Heart right ventricle (tissue), 16 donors: ENCODE measurements around the gene MICAL3. TPM values are rescaled to one million over a fixed set of nuclear protein-coding genes. Genes with fewer than 3 reads are reported as not detected.

Experiments used
- ATAC-seq, 8 donors: fragments of 200-7000 bp; cut with Tn5 transposase; one replicate each; pipeline ENCODE4 v1.9.1; 2020; ENCODE audit warnings: mild to moderate bottlenecking in 8 of 8, moderate library complexity in 8 of 8, moderate number of reproducible peaks in 1 of 8
- DNase-seq, 2 donors: peaks; one replicate each; pipeline ENCODE4 v3.0.0-alpha.2; 2020
- H3K27ac ChIP-seq, 10 donors: fragments of 200-600 bp; sonication (generic) in 2 of 10; one replicate each; pipeline versions ENCODE4 v1.5.0 to v1.8.0; 2020 to 2022; ENCODE audit warnings: mild to moderate bottlenecking in 3 of 10
- H3K27me3 ChIP-seq, 7 donors: fragments of 200-600 bp; one replicate each; pipeline ENCODE4 v1.8.0; 2021 to 2022; ENCODE audit warnings: mild to moderate bottlenecking in 2 of 7
- H3K36me3 ChIP-seq, 9 donors: fragments of 200-600 bp; sonication (generic) in 1 of 9; one replicate each; pipeline versions ENCODE4 v1.5.0 to v1.8.0; 2020 to 2022; ENCODE audit warnings: mild to moderate bottlenecking in 2 of 9
- H3K4me1 ChIP-seq, 9 donors: fragments of 200-600 bp; sonication (generic) in 1 of 9; one replicate each; pipeline versions ENCODE4 v1.5.0 to v1.8.0; 2020 to 2022; ENCODE audit warnings: mild to moderate bottlenecking in 4 of 9
- H3K4me3 ChIP-seq, 10 donors: fragments of 200-600 bp; sonication (generic) in 2 of 10; one replicate each; pipeline versions ENCODE4 v1.5.0 to v1.8.0; 2020 to 2022; ENCODE audit warnings: mild to moderate bottlenecking in 7 of 10, moderate library complexity in 2 of 10
- H3K9me3 ChIP-seq, 11 donors: fragments of 200-600 bp in 10 of 11; sonication (generic) in 2 of 11; one replicate each; pipeline versions ENCODE4 v1.5.0 to v1.8.0; 2013 to 2022; ENCODE audit warnings: mild to moderate bottlenecking in 2 of 11, control low read depth in 1 of 11, moderate library complexity in 1 of 11
- CTCF ChIP-seq, 9 donors: fragments of 200-600 bp; sonication (generic) in 2 of 9; IDR thresholded peaks; one replicate each; pipeline versions ENCODE4 v1.5.0 to v1.8.0; 2021 to 2022; ENCODE audit warnings: antibody characterized with exemption in 9 of 9, mild to moderate bottlenecking in 5 of 9, moderate library complexity in 1 of 9
- WGBS, 2 donors: extraction: QIAGEN DNeasy Blood & Tissue Kit; methylation state at CpG; one replicate each; pipeline ENCODE4 v1.1.7; 2013; ENCODE audit warnings: inconsistent platforms in 1 of 2; 5-methylcytosine and 5-hydroxymethylcytosine counted together
- intact Hi-C, 10 donors: fragments of 100-400 bp; cut with DNase I; formaldehyde crosslinking; loops; one replicate each; pipeline versions ENCODE4 v1.11.1 to v1.14.2; 2022
- polyA plus RNA-seq, 2 donors: library from polyadenylated mRNA; stranded (reverse); fragments of 200-250 nt; gene quantifications; one replicate each; pipeline ENCODE4 v1.2.3, GENCODE V29; 2013
- total RNA-seq, 10 donors: library from RNA; stranded (reverse); fragmentation: NEBNext Ultra II Directional in 3 of 10; extraction: Animal tissue kit (Norgen Biotek cat#: 25700) in 3 of 10; gene quantifications; one replicate each; pipeline versions ENCODE4 v1.2.1 to v1.2.4, GENCODE V29; 2021 to 2023
- donor health status: Arrhythmogenic right ventricular cardiomyopathy.
- donor health status: ischemic (EF 13 %, LVEDD 7.1; RV severe dilation, severe dysfunction).
- donor health status: healthy with polysubstance abuse.
- donor health status: DM: no; HTN: yes; CAD: no.
- donor health status: DM: no; HTN: no; CAD: no.
- donor health status: ischemic (EF 25% LVEDD 6.9; RV normal size, moderate dysfunction).
- donor health status: ischemic (EF 25% LVEDD 5.7; RV mildly dilated, moderate dysfunction).
- donor health status: healthy.
- donor health status: DM: yes; HTN: yes; CAD: no.
- donor health status: Ischemic cardiomyopathy.
- donor health status: ischemic (EF 35%, LVEDD 5.7; RV mildly dilated, moderate dysfunction).
- donor health status: nonischemic (EF 11% LVEDD 7.7; RV severe dilation, severe dysfunction).
- donor health status: DM: yes; HTN: yes; CAD: no.
- donor health status: PGD.
- donor health status: ischemic (EF 29% LVEDD 5.4; RV normal size, mild dysfunction).
- donor health status: nonischemic (EF 23%, LVEDD 6.1; RV moderate dilation, normal function).

MICAL3 gene
- total and polyA plus RNA-seq, 12 donors: 13.2 to 137 (median 109) TPM

- Histone ChIP-seq H3K9me3 (no peaks in the 10 kb centered on the region), H3K36me3 (no peaks in the 10 kb centered on the region), H3K4me1 (peaks cover 0 to 9% (median 0%) of the 10 kb centered on the region in 9 donors), H3K27me3 (no peaks in the 10 kb centered on the region), H3K27ac (no peak overlapping the region), H3K4me3 (no peak overlapping the region)
- WGBS, 2 donors: 80% methylated on average over 5 of the region's 5 CpGs
- DNase-seq (no peak), ATAC-seq (peak in 1 of 8 donors; percentile 29)
- TF ChIP-seq CTCF (IDR thresholded peaks at IDR 0.05): no peak
- intact Hi-C loops: loop anchor here in 1 of 10 donors (10.0 kb wide), 1 partner anchor 119 kb away; no protein-coding TSS in a partner anchor
These were observed 10.4 kb downstream of the MICAL3 start for GRCh38 chr22:18013947-18014346.

GRCh38 chr22:18013436-18013835, 10.9 kb downstream of the MICAL3 start:
- no peak overlapping the region for H3K27ac ChIP-seq
- no peaks in the 10 kb centered on the region for H3K9me3 ChIP-seq
- H3K4me1 ChIP-seq: peaks cover 0 to 9% (median 0%) of the 10 kb centered on the region in 9 donors
- intact Hi-C loops: loop anchor here in 1 of 10 donors (10.0 kb wide), 1 partner anchor 119 kb away; no protein-coding TSS in a partner anchor
- no peaks in the 10 kb centered on the region for H3K36me3 ChIP-seq
- no peaks in the 10 kb centered on the region for H3K27me3 ChIP-seq
- TF ChIP-seq CTCF (IDR thresholded peaks at IDR 0.05): no peak
- ATAC-seq (no peak), DNase-seq (no peak)
- H3K4me3 ChIP-seq: no peak overlapping the region
- 71 to 100% methylated on average over 2 of the region's 2 CpGs for WGBS, 2 donors

- WGBS, 2 donors: 93 to 95% methylated on average over 5 of the region's 5 CpGs
- Histone ChIP-seq H3K4me1 (peaks cover 0 to 9% (median 0%) of the 10 kb centered on the region in 9 donors), H3K27ac (no peak overlapping the region), H3K9me3 (no peaks in the 10 kb centered on the region), H3K4me3 (no peak overlapping the region), H3K27me3 (no peaks in the 10 kb centered on the region), H3K36me3 (no peaks in the 10 kb centered on the region)
- intact Hi-C loops: loop anchor here in 1 of 10 donors (10.0 kb wide), 1 partner anchor 118 kb away; no protein-coding TSS in a partner anchor
- DNase-seq: no peak
- no peak for TF ChIP-seq CTCF (IDR thresholded peaks at IDR 0.05)
- ATAC-seq: peak in 1 of 8 donors; percentile 37
These were observed 11.8 kb downstream of the MICAL3 start for GRCh38 chr22:18012531-18012930.

- Histone ChIP-seq H3K4me1 (peaks cover 0 to 15% (median 4%) of the 10 kb centered on the region in 9 donors), H3K4me3 (no peak overlapping the region), H3K27me3 (no peaks in the 10 kb centered on the region), H3K36me3 (no peaks in the 10 kb centered on the region), H3K9me3 (no peaks in the 10 kb centered on the region), H3K27ac (peak overlapping the region in 5 of 10 donors; percentile 31 to 60 (median 44))
- intact Hi-C loops: loop anchor here in 1 of 10 donors (10.0 kb wide), 1 partner anchor 115 kb away; no protein-coding TSS in a partner anchor
- TF ChIP-seq CTCF (IDR thresholded peaks at IDR 0.05): no peak
- 85 to 88% methylated on average over 2 of the region's 2 CpGs for WGBS, 2 donors
- ATAC-seq (no peak), DNase-seq (no peak)
These were observed 14.1 kb downstream of the MICAL3 start for GRCh38 chr22:18010266-18010665.
